ENCODE data around the gene SLC39A9. TPM values are rescaled to one million over a fixed set of nuclear protein-coding genes. Genes with fewer than 3 reads are reported as not detected.
"Not testable (repeated sequence)": the region's sequence is repeated elsewhere in the genome, so short reads cannot be mapped to it uniquely, and the experiment has no call there.

The SLC39A9 gene
- total RNA-seq, 1 donor from 2014 or later: 41.2 TPM

GRCh38 chr14:69490219-69490918 lies 91.9 kb downstream of the SLC39A9 start:
- H3K9me3 Mint-ChIP-seq (ENCODE audit: unreplicated experiment): no peaks in the 10 kb centered on the region
- H3K27ac Mint-ChIP-seq (ENCODE audit: unreplicated experiment): no peak overlapping the region
- H3K4me1 Mint-ChIP-seq (ENCODE audit: unreplicated experiment): peaks cover 9% of the 10 kb centered on the region
- no peak overlapping the region for H3K4me3 Mint-ChIP-seq (ENCODE audit: unreplicated experiment)
- no peak for TF ChIP-seq CTCF (IDR thresholded peaks at IDR 0.05; ENCODE audit: unreplicated experiment)
- no peaks in the 10 kb centered on the region for H3K36me3 Mint-ChIP-seq (ENCODE audit: low read depth, unreplicated experiment)
- DNase-seq (ENCODE audit: low spot score): no peak
- peaks cover 19% of the 10 kb centered on the region for H3K27me3 Mint-ChIP-seq (ENCODE audit: unreplicated experiment)

GRCh38 chr14:69491193-69491592 lies 92.7 kb downstream of the SLC39A9 start:
- no peak for DNase-seq (ENCODE audit: low spot score)
- H3K9me3 Mint-ChIP-seq (ENCODE audit: unreplicated experiment): no peaks in the 10 kb centered on the region
- H3K36me3 Mint-ChIP-seq (ENCODE audit: low read depth, unreplicated experiment): no peaks in the 10 kb centered on the region
- peaks cover 16% of the 10 kb centered on the region for H3K27me3 Mint-ChIP-seq (ENCODE audit: unreplicated experiment)
- peaks cover 9% of the 10 kb centered on the region for H3K4me1 Mint-ChIP-seq (ENCODE audit: unreplicated experiment)
- H3K4me3 Mint-ChIP-seq (ENCODE audit: unreplicated experiment): no peak overlapping the region
- no peak for TF ChIP-seq CTCF (IDR thresholded peaks at IDR 0.05; ENCODE audit: unreplicated experiment)
- no peak overlapping the region for H3K27ac Mint-ChIP-seq (ENCODE audit: unreplicated experiment)

GRCh38 chr14:69493038-69493437 lies 94.5 kb downstream of the SLC39A9 start:
- Mint-ChIP-seq H3K9me3 (ENCODE audit: unreplicated experiment) (no peaks in the 10 kb centered on the region), H3K36me3 (ENCODE audit: low read depth, unreplicated experiment) (no peaks in the 10 kb centered on the region), H3K4me1 (ENCODE audit: unreplicated experiment) (no peaks in the 10 kb centered on the region), H3K27me3 (ENCODE audit: unreplicated experiment) (peaks cover 21% of the 10 kb centered on the region), H3K4me3 (ENCODE audit: unreplicated experiment) (no peak overlapping the region), H3K27ac (ENCODE audit: unreplicated experiment) (no peak overlapping the region)
- DNase-seq (ENCODE audit: low spot score): no peak
- TF ChIP-seq CTCF (IDR thresholded peaks at IDR 0.05; ENCODE audit: unreplicated experiment): no peak

GRCh38 chr14:69493791-69494190 lies 95.3 kb downstream of the SLC39A9 start:
- no peaks in the 10 kb centered on the region for H3K36me3 Mint-ChIP-seq (ENCODE audit: low read depth, unreplicated experiment)
- TF ChIP-seq CTCF (IDR thresholded peaks at IDR 0.05; ENCODE audit: unreplicated experiment): no peak
- no peaks in the 10 kb centered on the region for H3K9me3 Mint-ChIP-seq (ENCODE audit: unreplicated experiment)
- no peak overlapping the region for H3K4me3 Mint-ChIP-seq (ENCODE audit: unreplicated experiment)
- no peak for DNase-seq (ENCODE audit: low spot score)
- H3K27ac Mint-ChIP-seq (ENCODE audit: unreplicated experiment): no peak overlapping the region
- no peaks in the 10 kb centered on the region for H3K4me1 Mint-ChIP-seq (ENCODE audit: unreplicated experiment)
- peaks cover 21% of the 10 kb centered on the region for H3K27me3 Mint-ChIP-seq (ENCODE audit: unreplicated experiment)

- Mint-ChIP-seq H3K36me3 (ENCODE audit: low read depth, unreplicated experiment) (no peaks in the 10 kb centered on the region), H3K9me3 (ENCODE audit: unreplicated experiment) (no peaks in the 10 kb centered on the region), H3K27ac (ENCODE audit: unreplicated experiment) (no peak overlapping the region), H3K4me3 (ENCODE audit: unreplicated experiment) (no peak overlapping the region), H3K4me1 (ENCODE audit: unreplicated experiment) (no peaks in the 10 kb centered on the region), H3K27me3 (ENCODE audit: unreplicated experiment) (peaks cover 21% of the 10 kb centered on the region)
- TF ChIP-seq CTCF (IDR thresholded peaks at IDR 0.05; ENCODE audit: unreplicated experiment): no peak
- no peak for DNase-seq (ENCODE audit: low spot score)
Measured at GRCh38 chr14:69495341-69495921, 96.9 kb downstream of the SLC39A9 start.

GRCh38 chr14:69497866-69498265 lies 99.4 kb downstream of the SLC39A9 start:
- not testable (repeated sequence) for H3K36me3 Mint-ChIP-seq (ENCODE audit: low read depth, unreplicated experiment); H3K4me3 Mint-ChIP-seq (ENCODE audit: unreplicated experiment); H3K4me1 Mint-ChIP-seq (ENCODE audit: unreplicated experiment); H3K27ac Mint-ChIP-seq (ENCODE audit: unreplicated experiment); DNase-seq (ENCODE audit: low spot score); H3K9me3 Mint-ChIP-seq (ENCODE audit: unreplicated experiment)
- peaks cover 16% of the 10 kb centered on the region for H3K27me3 Mint-ChIP-seq (ENCODE audit: unreplicated experiment)

- H3K4me1 Mint-ChIP-seq (ENCODE audit: unreplicated experiment); DNase-seq (ENCODE audit: low spot score); H3K27ac Mint-ChIP-seq (ENCODE audit: unreplicated experiment); H3K4me3 Mint-ChIP-seq (ENCODE audit: unreplicated experiment); H3K9me3 Mint-ChIP-seq (ENCODE audit: unreplicated experiment); H3K36me3 Mint-ChIP-seq (ENCODE audit: low read depth, unreplicated experiment): not testable (repeated sequence)
- H3K27me3 Mint-ChIP-seq (ENCODE audit: unreplicated experiment): peaks cover 16% of the 10 kb centered on the region
Measured at GRCh38 chr14:69498286-69498685, 99.8 kb downstream of the SLC39A9 start.

All from endothelial cell (in vitro differentiated cells).